Body of pancreas (tissue), 4 donors: ENCODE measurements around the gene TMEM190.

Experiments
- CTCF ChIP-seq, 7 experiments: fragments of 450-650 bp in 4 of 7; fragments of 200-600 bp in 3 of 7; sonication (generic) in 3 of 7; IDR thresholded peaks; one replicate each; pipeline ENCODE4 v1.5.1; 2016 to 2019; ENCODE audit warnings: antibody characterized with exemption in 7 of 7
- POLR2A ChIP-seq, 3 donors: fragments of 450-650 bp; IDR thresholded peaks; one replicate each; pipeline ENCODE4 v1.6.1; 2016; ENCODE audit warnings: antibody characterized with exemption in 3 of 3, mild to moderate bottlenecking in 2 of 3

- TF ChIP-seq CTCF (IDR thresholded peaks at IDR 0.05) (peak; percentile 23 to 84 (median 70)), POLR2A (IDR thresholded peaks at IDR 0.05) (peak in 1 of 3 donors; percentile 96)
These were observed 37.3 kb upstream of the TMEM190 start, which contains the start of gene KMT5C for GRCh38 chr19:55339105-55339888.
